Measurements from ENCODE around the gene CDH2. TPM values are rescaled to one million over a fixed set of nuclear protein-coding genes. Genes with fewer than 3 reads are reported as not detected.

The CDH2 gene
- total RNA-seq, 1 donor from 2014 or later: 3.7 TPM

DNA sequence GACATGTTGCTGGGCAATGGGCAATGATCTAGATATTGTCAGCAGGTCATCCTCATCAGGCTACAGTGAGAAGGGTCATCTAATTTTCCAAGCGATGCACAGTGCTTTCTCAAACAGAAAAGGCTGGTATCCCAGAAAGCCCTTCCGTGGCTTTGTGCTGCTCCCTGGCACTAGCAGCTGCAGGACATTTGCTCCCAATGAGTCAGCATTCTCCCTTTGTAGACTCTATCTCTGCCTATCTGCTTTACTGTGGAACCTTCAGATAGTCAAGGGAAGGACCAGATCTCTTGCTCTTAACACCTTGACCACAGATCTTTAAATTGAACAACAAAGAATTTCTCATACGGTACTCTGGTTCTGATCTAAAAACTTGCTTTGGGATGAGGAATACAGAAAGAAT is 101.4 kb downstream of the CDH2 start:
- no peaks in the 10 kb centered on the region for H3K9me3 ChIP-seq
- TF ChIP-seq, protein P1, sequence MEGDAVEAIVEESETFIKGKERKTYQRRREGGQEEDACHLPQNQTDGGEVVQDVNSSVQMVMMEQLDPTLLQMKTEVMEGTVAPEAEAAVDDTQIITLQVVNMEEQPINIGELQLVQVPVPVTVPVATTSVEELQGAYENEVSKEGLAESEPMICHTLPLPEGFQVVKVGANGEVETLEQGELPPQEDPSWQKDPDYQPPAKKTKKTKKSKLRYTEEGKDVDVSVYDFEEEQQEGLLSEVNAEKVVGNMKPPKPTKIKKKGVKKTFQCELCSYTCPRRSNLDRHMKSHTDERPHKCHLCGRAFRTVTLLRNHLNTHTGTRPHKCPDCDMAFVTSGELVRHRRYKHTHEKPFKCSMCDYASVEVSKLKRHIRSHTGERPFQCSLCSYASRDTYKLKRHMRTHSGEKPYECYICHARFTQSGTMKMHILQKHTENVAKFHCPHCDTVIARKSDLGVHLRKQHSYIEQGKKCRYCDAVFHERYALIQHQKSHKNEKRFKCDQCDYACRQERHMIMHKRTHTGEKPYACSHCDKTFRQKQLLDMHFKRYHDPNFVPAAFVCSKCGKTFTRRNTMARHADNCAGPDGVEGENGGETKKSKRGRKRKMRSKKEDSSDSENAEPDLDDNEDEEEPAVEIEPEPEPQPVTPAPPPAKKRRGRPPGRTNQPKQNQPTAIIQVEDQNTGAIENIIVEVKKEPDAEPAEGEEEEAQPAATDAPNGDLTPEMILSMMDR (IDR thresholded peaks at IDR 0.05): no peak
- H3K27ac ChIP-seq: no peak overlapping the region
- no peaks in the 10 kb centered on the region for H3K4me1 ChIP-seq
- intact Hi-C loops (cut with DNase I): loop anchor here (10.0 kb wide), 1 partner anchor 1861 kb away; no protein-coding TSS in a partner anchor
- no peak for DNase-seq (ENCODE audit: extremely low spot score in 2 of 2)
- H3K4me3 ChIP-seq: no peak overlapping the region
- H3K36me3 ChIP-seq: no peaks in the 10 kb centered on the region
- H3K27me3 ChIP-seq: no peaks in the 10 kb centered on the region

DNA sequence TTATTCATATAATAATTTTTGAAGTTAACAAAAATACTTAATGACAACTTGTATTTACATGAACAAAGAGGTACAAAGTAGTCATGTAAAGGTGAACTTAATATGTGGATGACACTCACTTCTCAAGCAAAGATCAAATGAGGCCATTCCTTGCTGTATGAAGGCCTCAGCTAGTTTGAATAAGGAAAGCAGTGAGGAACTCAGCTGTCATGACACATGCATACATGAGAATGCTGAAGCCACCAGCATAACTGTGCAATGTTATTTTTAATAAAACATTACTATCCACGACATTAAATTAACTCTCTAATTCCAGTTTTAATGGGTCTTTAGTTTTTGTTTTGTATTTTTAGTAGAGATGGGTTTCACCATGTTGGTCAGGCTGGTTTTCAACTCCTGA is 102.9 kb downstream of the CDH2 start:
- no peak for DNase-seq (ENCODE audit: extremely low spot score in 2 of 2)
- Histone ChIP-seq H3K4me1 (no peaks in the 10 kb centered on the region), H3K27me3 (no peaks in the 10 kb centered on the region), H3K27ac (no peak overlapping the region), H3K9me3 (no peaks in the 10 kb centered on the region), H3K36me3 (no peaks in the 10 kb centered on the region), H3K4me3 (no peak overlapping the region)
- intact Hi-C loops (cut with DNase I): loop anchor here (10.0 kb wide), 1 partner anchor 1859 kb away; no protein-coding TSS in a partner anchor
- TF ChIP-seq, protein P1 (IDR thresholded peaks at IDR 0.05): no peak
- TF ChIP-seq POLR2AphosphoS5 (IDR thresholded peaks at IDR 0.05; ENCODE audit: insufficient read depth in 1 of 2, low read depth in 1 of 2) (no peak), POLR2A (IDR thresholded peaks at IDR 0.05) (no peak)

DNA sequence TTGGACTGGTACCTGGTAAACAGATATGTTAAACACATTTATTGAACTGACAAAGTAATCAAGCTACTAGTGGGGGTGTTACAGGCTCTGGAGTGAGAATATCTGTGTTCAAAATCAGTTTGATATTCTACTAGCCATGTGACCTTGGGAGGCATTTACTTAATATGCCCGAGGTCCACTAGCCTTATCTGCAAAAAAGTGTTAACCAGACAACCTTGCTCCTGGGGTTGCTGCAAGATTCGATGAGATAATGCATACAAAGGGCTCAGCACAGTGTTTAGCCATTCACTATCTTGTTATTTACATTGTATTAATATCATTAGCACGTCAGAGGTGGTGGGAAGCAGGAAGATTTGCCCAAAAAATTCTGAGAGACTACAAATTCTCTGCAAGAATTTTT is 103.3 kb downstream of the CDH2 start:
- TF ChIP-seq, protein P1 (IDR thresholded peaks at IDR 0.05): no peak
- TF ChIP-seq POLR2A (IDR thresholded peaks at IDR 0.05) (no peak), POLR2AphosphoS5 (IDR thresholded peaks at IDR 0.05; ENCODE audit: insufficient read depth in 1 of 2, low read depth in 1 of 2) (no peak)
- Histone ChIP-seq H3K36me3 (no peaks in the 10 kb centered on the region), H3K9me3 (no peaks in the 10 kb centered on the region), H3K27ac (no peak overlapping the region), H3K27me3 (no peaks in the 10 kb centered on the region), H3K4me1 (no peaks in the 10 kb centered on the region), H3K4me3 (no peak overlapping the region)
- intact Hi-C loops (cut with DNase I): loop anchor here (10.0 kb wide), 1 partner anchor 1859 kb away; no protein-coding TSS in a partner anchor
- DNase-seq (ENCODE audit: extremely low spot score in 2 of 2): no peak

DNA sequence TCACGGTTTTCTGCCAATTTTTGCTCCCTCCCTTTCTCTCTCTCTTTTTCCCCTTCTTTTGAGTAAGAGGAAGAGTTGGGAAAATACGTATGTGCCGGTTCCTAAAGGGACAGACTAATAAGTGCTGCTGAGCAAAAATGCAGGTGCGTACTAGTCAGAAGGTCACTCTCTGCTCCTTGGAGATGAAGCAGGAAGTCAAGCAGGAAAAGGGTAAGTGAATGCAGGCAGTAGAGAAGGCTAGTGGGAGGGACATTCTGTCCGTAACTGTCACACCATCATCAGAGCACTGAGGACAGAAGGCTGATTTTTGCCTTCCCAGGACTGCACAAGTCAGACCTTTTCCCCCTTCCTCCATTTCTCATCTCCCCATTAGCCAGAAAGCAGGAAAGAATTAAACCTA is 105.7 kb downstream of the CDH2 start:
- no peaks in the 10 kb centered on the region for H3K27me3 ChIP-seq
- H3K4me1 ChIP-seq: no peaks in the 10 kb centered on the region
- TF ChIP-seq POLR2A (IDR thresholded peaks at IDR 0.05) (no peak), POLR2AphosphoS5 (IDR thresholded peaks at IDR 0.05; ENCODE audit: insufficient read depth in 1 of 2, low read depth in 1 of 2) (no peak)
- TF ChIP-seq, protein P1 (IDR thresholded peaks at IDR 0.05): no peak
- no peaks in the 10 kb centered on the region for H3K9me3 ChIP-seq
- H3K27ac ChIP-seq: no peak overlapping the region
- H3K36me3 ChIP-seq: no peaks in the 10 kb centered on the region
- intact Hi-C loops (cut with DNase I): loop anchor here (10.0 kb wide), 1 partner anchor 1856 kb away; no protein-coding TSS in a partner anchor
- DNase-seq (ENCODE audit: extremely low spot score in 2 of 2): no peak
- H3K4me3 ChIP-seq: no peak overlapping the region

DNA sequence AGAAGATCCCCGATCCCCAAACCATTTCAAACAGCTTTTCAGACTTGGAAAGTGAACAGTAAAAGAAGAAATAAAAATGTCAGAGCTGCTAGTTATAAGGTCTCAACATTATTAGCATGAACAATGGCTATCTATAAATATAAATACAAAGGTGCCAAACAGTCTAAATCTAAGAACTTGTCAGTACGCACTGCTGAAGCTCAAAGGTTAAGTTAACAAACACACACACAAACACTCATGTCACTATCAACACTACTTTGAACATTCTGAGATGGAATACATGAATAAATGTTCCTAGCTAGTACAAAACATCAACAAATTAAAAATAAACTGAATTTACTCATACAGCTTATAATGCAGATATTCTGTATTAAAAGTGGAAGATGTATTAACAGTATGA is 108.7 kb downstream of the CDH2 start:
- Histone ChIP-seq H3K27ac (no peak overlapping the region), H3K4me1 (no peaks in the 10 kb centered on the region), H3K36me3 (no peaks in the 10 kb centered on the region), H3K27me3 (no peaks in the 10 kb centered on the region), H3K9me3 (no peaks in the 10 kb centered on the region), H3K4me3 (no peak overlapping the region)
- DNase-seq (ENCODE audit: extremely low spot score in 2 of 2): no peak
- TF ChIP-seq, protein P1 (IDR thresholded peaks at IDR 0.05): no peak
- TF ChIP-seq POLR2AphosphoS5 (IDR thresholded peaks at IDR 0.05; ENCODE audit: insufficient read depth in 1 of 2, low read depth in 1 of 2) (no peak), POLR2A (IDR thresholded peaks at IDR 0.05) (no peak)
- intact Hi-C loops (cut with DNase I): no loop called here
